K562 (cell line): Measurements from ENCODE around the gene SPEF1. TPM values are rescaled to one million over a fixed set of nuclear protein-coding genes. Genes with fewer than 3 reads are reported as not detected.

Experiments
- ATAC-seq: fragments of 200-7000 bp; cut with Tn5 transposase; 3 replicates; pipeline ENCODE4 v1.9.1; 2020; ENCODE audit warnings: moderate library complexity
- BruUV-seq: library from RNA; stranded (reverse); fragments of 400-500 nt; replicated peaks from 2 replicates; lab custom pipeline; 2021; lab: Mats Ljungman, UMichigan
- CTCF ChIA-PET: fragments of 300-600 bp; formaldehyde crosslinking; extraction: SDS; loops from one replicate; lab custom pipeline; 2021; ENCODE audit warnings: low intra/inter-chr PET ratio; lab: Yijun Ruan, JAX
- POLR2A ChIA-PET: fragments of 300-600, 350-650 bp; sonication (Branson Sonifier 250); formaldehyde crosslinking; extraction: SDS; loops from one replicate; lab custom pipeline; 2021; ENCODE audit warnings: antibody characterized with exemption, inconsistent platforms; lab: Yijun Ruan, JAX
- DNase-seq, 4 experiments: peaks; one replicate each; pipeline versions ENCODE4 v3.0.0 to v3.0.0-alpha.2; 2011 to 2018; ENCODE audit warnings: low spot score in 3 of 4, mixed read lengths in 3 of 4; ENCODE audit errors: extremely low read depth in 1 of 4
- FAIRE-seq: peaks from 2 replicates; lab custom pipeline; 2011; peaks lifted over from hg19 to GRCh38; lab: Jason Lieb, UNC
- H2AFZ ChIP-seq: 2 replicates; pipeline ENCODE4 v1.6.0; 2011; ENCODE audit warnings: low read depth, low read length, control low read depth, inconsistent platforms
- H3K27ac ChIP-seq: fragments of 200-600 bp; 3 replicates; pipeline ENCODE4 v1.8.0; 2011; ENCODE audit warnings: low read depth, mild to moderate bottlenecking, control low read depth, inconsistent platforms, low read length, moderate library complexity, mixed read lengths; ENCODE audit errors: extremely low read depth
- H3K27me3 ChIP-seq, 2 experiments: fragments of 300-600 bp in 1 of 2; 2 replicates in 1 of 2; 3 replicates in 1 of 2; pipeline versions ENCODE4 v1.6.0 to v1.8.0; 2011; ENCODE audit warnings: inconsistent platforms in 2 of 2, low read length in 2 of 2, mild to moderate bottlenecking in 1 of 2, mixed read lengths in 1 of 2, moderate library complexity in 1 of 2; ENCODE audit not compliant: control insufficient read depth in 2 of 2, insufficient read depth in 2 of 2
- H3K36me3 ChIP-seq: fragments of 300-600 bp; 3 replicates; pipeline ENCODE4 v1.8.0; 2011; ENCODE audit warnings: mild to moderate bottlenecking, low read length, inconsistent platforms; ENCODE audit not compliant: control insufficient read depth, insufficient read depth
- H3K4me1 ChIP-seq, 2 experiments: fragments of 200-600 bp in 1 of 2; replicated peaks in 1 of 2; 2 replicates in 1 of 2; 3 replicates in 1 of 2; pipeline versions ENCODE4 v1.5.1 to v1.8.0; 2011; ENCODE audit warnings: inconsistent platforms in 2 of 2, low read length in 2 of 2, mild to moderate bottlenecking in 1 of 2, mixed read lengths in 1 of 2, moderate library complexity in 1 of 2; ENCODE audit not compliant: control insufficient read depth in 2 of 2, insufficient read depth in 2 of 2
- H3K4me2 ChIP-seq: 2 replicates; pipeline ENCODE4 v1.6.1; 2011; ENCODE audit warnings: low read length, control low read depth, inconsistent platforms, mixed read lengths; ENCODE audit not compliant: insufficient read depth
- H3K4me3 ChIP-seq: fragments of 200-600 bp; sonication (generic), shearing (Covaris generic); 2 replicates; pipeline ENCODE4 v1.5.1; 2016; ENCODE audit warnings: control low read depth, inconsistent platforms
- H3K79me2 ChIP-seq: fragments of 200-600 bp; 3 replicates; pipeline ENCODE4 v1.8.0; 2011; ENCODE audit warnings: low read length, inconsistent platforms; ENCODE audit not compliant: control insufficient read depth, insufficient read depth
- H3K9ac ChIP-seq, 2 experiments: 2 replicates each; pipeline versions ENCODE4 v1.6.0 to v1.6.1; 2011; ENCODE audit warnings: low read depth in 2 of 2, low read length in 2 of 2, control low read depth in 1 of 2, inconsistent platforms in 1 of 2, mild to moderate bottlenecking in 1 of 2, mixed read lengths in 1 of 2; ENCODE audit not compliant: insufficient read depth in 1 of 2
- H3K9me1 ChIP-seq: one replicate; pipeline ENCODE4 v1.6.0; 2011; ENCODE audit warnings: inconsistent platforms, mild to moderate bottlenecking, low read length, moderate library complexity; ENCODE audit not compliant: control insufficient read depth, insufficient read depth
- H3K9me3 ChIP-seq: replicated peaks from 2 replicates; pipeline ENCODE4 v1.5.1; 2011; ENCODE audit warnings: low read depth, low read length, inconsistent platforms; ENCODE audit not compliant: control insufficient read depth, insufficient read depth
- H4K20me1 ChIP-seq: replicated peaks from 2 replicates; pipeline ENCODE4 v1.6.1; 2011; ENCODE audit warnings: low read length, inconsistent platforms, mixed read lengths; ENCODE audit not compliant: control insufficient read depth, insufficient read depth
- BCOR ChIP-seq: fragments of 450-650 bp; IDR thresholded peaks from 2 replicates; pipeline ENCODE4 v1.6.1; 2016
- NELFE ChIP-seq: IDR thresholded peaks from 2 replicates; pipeline ENCODE4 v1.6.1; 2011; ENCODE audit warnings: mild to moderate bottlenecking; ENCODE audit not compliant: insufficient read depth, insufficient read length
- PML ChIP-seq: IDR thresholded peaks from 2 replicates; pipeline ENCODE4 v1.6.1; 2012; ENCODE audit warnings: low read length, inconsistent platforms
- RBM25 ChIP-seq: fragments of 200-400 bp; formaldehyde crosslinking; IDR thresholded peaks from 2 replicates; pipeline ENCODE4 v1.6.1; 2018; ENCODE audit warnings: low read length, low read depth, moderate library complexity; ENCODE audit not compliant: severe bottlenecking
- THRB ChIP-seq: fragments of 450-650 bp; formaldehyde crosslinking; conservative IDR thresholded peaks from 2 replicates; pipeline ENCODE4 v1.4.0; 2022; ENCODE audit warnings: mild to moderate bottlenecking, missing genetic modification characterization
- ZNF146 ChIP-seq: IDR thresholded peaks from one replicate; pipeline ENCODE4 v1.6.1; 2018; ENCODE audit warnings: missing compliant biosample characterization; ENCODE audit not compliant: unreplicated experiment
- WGBS: fragments of 100-300 bp; shearing (Covaris generic); methylation state at CpG from one replicate; pipeline ENCODE4 v1.1.6; 2016; ENCODE audit warnings: low coverage, mixed read lengths; ENCODE audit not compliant: insufficient coverage; ENCODE audit errors: missing lambda C conversion rate; 5-methylcytosine and 5-hydroxymethylcytosine counted together
- in situ Hi-C: fragments of 300-500 bp; cut with MboI; formaldehyde crosslinking; loops from 4 replicates; pipeline ENCODE4 v1.15.0; 2018; ENCODE audit warnings: inconsistent platforms, mixed read lengths
- intact Hi-C: fragments of 100-400 bp; cut with micrococcal nuclease; formaldehyde crosslinking; loops from 2 replicates; pipeline ENCODE4 v1.14.2; 2022
- polyA plus RNA-seq, 8 experiments: library from polyadenylated mRNA; depleted of rRNA in 4 of 8; stranded (reverse) in 5 of 8; unstranded in 3 of 8; fragments of >200 nt; fragmentation: Nextera tagmentation in 2 of 8; fragmentation: Illumina TruSeq in 1 of 8; extraction: Ambion mirVana in 2 of 8; extraction: Trizol in 1 of 8; gene quantifications; 2 replicates each; pipeline versions ENCODE4 v1.2.1 to v1.2.3, GENCODE V29; 2011 to 2014; ENCODE audit warnings: inconsistent platforms in 1 of 8, missing spikeins in 1 of 8
- total RNA-seq, 7 experiments: library from RNA; depleted of rRNA in 6 of 7; stranded (reverse); fragments of >200 nt in 6 of 7; fragmentation: Illumina TruSeq in 2 of 7; extraction: Trizol in 2 of 7; gene quantifications; 2 replicates each; pipeline versions ENCODE4 v1.2.1 to v1.2.3, GENCODE V29; 2011 to 2021; ENCODE audit warnings: low replicate concordance in 1 of 7

SPEF1 gene
- total and polyA plus RNA-seq, 9 of the 15 experiments (the other 6 are each of a cell fraction or from before 2014, with no cell fraction given), result not detected

DNA sequence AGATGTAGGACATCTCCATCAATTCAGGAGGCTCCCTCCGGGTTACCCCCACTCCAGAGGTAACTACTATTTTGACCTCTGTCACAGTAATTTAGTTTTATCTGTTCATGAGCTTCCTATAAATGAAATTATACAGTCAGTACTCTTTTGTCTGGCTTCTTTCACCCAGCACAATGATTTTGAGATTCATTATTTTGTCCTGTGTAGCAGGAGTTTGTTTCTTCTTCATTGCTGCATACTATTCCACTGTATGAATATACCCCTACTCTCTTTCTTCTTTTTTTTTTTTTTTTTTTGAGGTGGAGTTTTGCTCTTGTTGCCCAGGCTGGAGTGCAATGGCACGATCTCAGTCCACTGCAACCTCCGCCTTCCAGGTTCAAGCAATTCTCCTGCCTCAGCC lies 27.3 kb upstream of the SPEF1 start:
- H3K27ac ChIP-seq, result no peak overlapping the region

More for the DNA sequence above, 27.3 kb upstream of the SPEF1 start:
- no peak for FAIRE-seq
- no peak for TF ChIP-seq PML
- TF ChIP-seq ZNF146 (CRISPR knock-in tag), result peak; percentile 93
- peak; percentile 62; the same call in 1 of the 2 replicates for TF ChIP-seq BCOR
- TF ChIP-seq NELFE, result no peak
- no peak for TF ChIP-seq THRB (CRISPR knock-in tag)
- peak; percentile 70 for TF ChIP-seq RBM25
- Histone ChIP-seq H3K4me2 (no peak overlapping the region), H2AFZ (no peak overlapping the region), H3K4me3 (no peak overlapping the region), H3K79me2 (no peaks in the 10 kb centered on the region), H3K9ac (no peak overlapping the region), H3K36me3 (peaks cover 24% of the 10 kb centered on the region; the same call in 2 of the 3 replicates), H3K9me3 (no peaks in the 10 kb centered on the region), H3K4me1 (peaks cover 20 to 23% of the 10 kb centered on the region in 2 experiments), H4K20me1 (no peaks in the 10 kb centered on the region), H3K9me1 (no peaks in the 10 kb centered on the region), H3K27me3 (no peaks in the 10 kb centered on the region)
- ATAC-seq, result no peak
- ChIA-PET POLR2A (no interaction called here), CTCF (no interaction called here)
- no TSS peak for BruUV-seq
- intact Hi-C loops (no loop called here), in situ Hi-C loops (no loop called here)
- DNase-seq, result no peak
- WGBS, result 80% methylated on average over 1 of the region's 3 CpGs
